GM19351 (cell line): ENCODE results near the gene ZCCHC24.
"Not testable (repeated sequence)": the region's sequence is repeated elsewhere in the genome, so short reads cannot be mapped to it uniquely, and the experiment has no call there.

Source experiments
- ATAC-seq: cut with Tn5 transposase; IDR thresholded peaks from one replicate; pipeline ENCODE4 v1.9.1; 2021; ENCODE audit warnings: mild to moderate bottlenecking, moderate library complexity; ENCODE audit not compliant: unreplicated experiment

Gene ZCCHC24

GRCh38 chr10:79333513-79333912 lies 111.9 kb downstream of the ZCCHC24 start:
- ATAC-seq: no peak

DNA sequence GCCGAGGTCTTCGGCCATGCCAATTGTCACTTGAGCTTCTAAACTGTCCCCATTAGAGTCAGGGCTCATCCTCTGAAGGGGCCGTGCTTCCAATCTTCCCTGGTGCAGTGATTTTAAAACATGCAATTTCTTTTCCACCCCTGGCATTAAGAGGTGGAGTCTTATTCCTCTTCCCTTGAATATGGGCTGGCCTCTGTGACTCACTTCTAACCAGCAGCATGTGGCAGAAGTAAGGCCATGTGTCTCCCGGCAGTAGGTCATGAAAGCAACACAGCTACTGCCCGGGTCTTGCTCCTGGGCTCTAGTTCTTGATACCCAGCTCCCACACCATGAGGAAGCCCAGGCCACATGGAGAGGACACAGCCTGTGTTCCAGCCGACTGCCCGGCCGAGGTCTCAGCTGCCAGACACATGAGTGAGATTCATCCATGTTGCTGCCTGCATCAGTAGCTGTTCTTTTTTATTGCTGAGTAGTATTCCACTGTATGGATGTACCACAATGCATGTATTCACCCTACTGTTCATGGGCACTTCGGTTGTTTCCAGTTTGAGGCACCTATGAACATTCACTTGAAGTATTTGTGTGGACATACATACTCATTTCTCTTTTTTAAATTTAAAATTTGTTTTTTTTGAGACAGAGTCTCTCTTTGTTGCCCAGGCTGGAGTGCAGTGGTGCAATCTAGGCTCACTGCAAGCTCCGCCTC lies 112.7 kb downstream of the ZCCHC24 start:
- ATAC-seq: not testable (repeated sequence)
